Keratinocyte (primary cell): Measurements from ENCODE around the gene RPL29. TPM values are rescaled to one million over a fixed set of nuclear protein-coding genes. Genes with fewer than 3 reads are reported as not detected.

ENCODE experiments used
- DNase-seq: peaks from one replicate; pipeline ENCODE4 v3.0.0-alpha.2; 2011; ENCODE audit warnings: low read depth, missing footprints, low spot score
- FAIRE-seq: peaks from 2 replicates; lab custom pipeline; 2011; peaks lifted over from hg19 to GRCh38; lab: Jason Lieb, UNC
- H2AFZ ChIP-seq: 2 replicates; pipeline ENCODE4 v1.6.0; 2012; ENCODE audit warnings: low read length, control low read depth, inconsistent platforms; ENCODE audit not compliant: control insufficient read depth
- H3K27ac ChIP-seq: 2 replicates; pipeline ENCODE4 v1.5.1; 2011; ENCODE audit warnings: low read length; ENCODE audit not compliant: control insufficient read depth, insufficient read depth
- H3K27me3 ChIP-seq: 3 replicates; pipeline ENCODE4 v1.6.0; 2011; ENCODE audit warnings: low read length; ENCODE audit not compliant: control insufficient read depth, insufficient read depth; ENCODE audit errors: extremely low read depth
- H3K36me3 ChIP-seq, 2 experiments: 2 replicates in 1 of 2; 3 replicates in 1 of 2; pipeline ENCODE4 v1.5.1; 2011; ENCODE audit warnings: low read length in 2 of 2, mild to moderate bottlenecking in 1 of 2; ENCODE audit not compliant: control insufficient read depth in 2 of 2, insufficient read depth in 2 of 2; ENCODE audit errors: extremely low read depth in 1 of 2
- H3K4me1 ChIP-seq: 3 replicates; pipeline ENCODE4 v1.5.1; 2011; ENCODE audit warnings: low read length; ENCODE audit not compliant: control insufficient read depth, insufficient read depth; ENCODE audit errors: extremely low read depth
- H3K4me2 ChIP-seq: 3 replicates; pipeline ENCODE4 v1.6.0; 2011; ENCODE audit warnings: low read depth, low read length; ENCODE audit not compliant: control insufficient read depth, insufficient read depth; ENCODE audit errors: extremely low read depth
- H3K4me3 ChIP-seq, 3 experiments: fragments of 200-600 bp in 1 of 3; sonication (generic) in 1 of 3; 2 replicates in 2 of 3; 3 replicates in 1 of 3; pipeline ENCODE4 v1.5.1; 2011 to 2016; ENCODE audit warnings: low read length in 3 of 3, mild to moderate bottlenecking in 3 of 3, control low read depth in 2 of 3, inconsistent platforms in 1 of 3, low read depth in 1 of 3, mixed read lengths in 1 of 3, mixed run types in 1 of 3, moderate library complexity in 1 of 3; ENCODE audit not compliant: control insufficient read depth in 2 of 3, insufficient read depth in 2 of 3; ENCODE audit errors: extremely low read depth in 1 of 3
- H3K79me2 ChIP-seq: 2 replicates; pipeline ENCODE4 v1.6.0; 2012; ENCODE audit warnings: low read length; ENCODE audit not compliant: control insufficient read depth, insufficient read depth
- H3K9ac ChIP-seq: 3 replicates; pipeline ENCODE4 v1.6.0; 2011; ENCODE audit warnings: low read length; ENCODE audit not compliant: control insufficient read depth, insufficient read depth; ENCODE audit errors: extremely low read depth
- H3K9me1 ChIP-seq: 3 replicates; pipeline ENCODE4 v1.6.0; 2011; ENCODE audit warnings: low read length; ENCODE audit not compliant: control insufficient read depth, insufficient read depth; ENCODE audit errors: extremely low read depth
- H3K9me3 ChIP-seq: 2 replicates; pipeline ENCODE4 v1.5.1; 2012; ENCODE audit warnings: low read depth, low read length; ENCODE audit not compliant: control insufficient read depth
- H4K20me1 ChIP-seq: 3 replicates; pipeline ENCODE4 v1.6.0; 2011; ENCODE audit warnings: low read length; ENCODE audit not compliant: control insufficient read depth, insufficient read depth; ENCODE audit errors: extremely low read depth
- EZH2 ChIP-seq: IDR thresholded peaks from one replicate; pipeline ENCODE4 v1.6.1; 2012; ENCODE audit warnings: inconsistent platforms, mild to moderate bottlenecking, low read length, moderate library complexity
- dilution Hi-C: fragments of 300-500 bp; cut with MboI; formaldehyde crosslinking; loops from one replicate; pipeline ENCODE4 v1.7.0; 2020; ENCODE audit warnings: low sequenced_read_pairs; ENCODE audit not compliant: extremely low pct_ligation_motif_present
- polyA plus RNA-seq, 5 experiments: library from polyadenylated mRNA; depleted of rRNA in 3 of 5; stranded (reverse) in 3 of 5; stranded (forward) in 1 of 5; unstranded in 1 of 5; fragments of >200 nt; gene quantifications; 1 replicate in 1 of 5; 2 replicates in 3 of 5; 3 replicates in 1 of 5; pipeline versions ENCODE4 v1.2.1 to v1.2.3, GENCODE V29; 2011 to 2012; ENCODE audit warnings: missing spikeins in 2 of 5, low read depth in 1 of 5, low replicate concordance in 1 of 5
- TF ChIP-seq, protein P1 (sequence below), 3 experiments: IDR thresholded peaks in 1 of 3; conservative IDR thresholded peaks in 1 of 3; optimal IDR thresholded peaks in 1 of 3; 2 replicates in 2 of 3; 3 replicates in 1 of 3; pipeline versions ENCODE3 to v1.5.1; 2011; ENCODE audit warnings: low read length in 3 of 3, mild to moderate bottlenecking in 3 of 3, moderate library complexity in 2 of 3, control low read depth in 1 of 3, inconsistent platforms in 1 of 3; ENCODE audit not compliant: insufficient read depth in 2 of 3; ENCODE audit errors: extremely low read depth in 1 of 3

RPL29 gene
- polyA plus RNA-seq, 1 donor (not counting 4 experiments of a cell fraction or from before 2014, with no cell fraction given) = 1,648 TPM

DNA sequence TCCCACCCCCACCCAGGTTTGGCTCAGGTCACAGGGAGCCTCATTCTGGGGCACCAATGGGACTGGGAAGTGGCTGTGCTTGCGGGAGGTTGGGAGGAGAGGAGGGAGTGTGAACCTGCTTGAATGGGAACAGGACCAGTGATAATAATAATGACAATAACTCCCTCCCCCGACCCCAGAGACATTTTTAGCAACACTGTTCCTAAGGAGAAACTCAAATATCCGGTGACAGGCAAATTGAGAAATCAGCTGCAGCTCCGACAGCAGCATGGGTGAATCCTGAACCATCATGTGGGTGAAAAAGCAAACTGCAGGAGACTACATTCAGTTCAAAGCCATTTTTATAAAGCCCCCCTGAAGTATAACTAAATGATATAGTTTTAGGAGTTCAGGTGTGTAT is 11.6 kb upstream of the RPL29 start:
- no peaks in the 10 kb centered on the region for H3K9me1 ChIP-seq
- no peak for FAIRE-seq
- no peak for DNase-seq
- TF ChIP-seq, protein P1, sequence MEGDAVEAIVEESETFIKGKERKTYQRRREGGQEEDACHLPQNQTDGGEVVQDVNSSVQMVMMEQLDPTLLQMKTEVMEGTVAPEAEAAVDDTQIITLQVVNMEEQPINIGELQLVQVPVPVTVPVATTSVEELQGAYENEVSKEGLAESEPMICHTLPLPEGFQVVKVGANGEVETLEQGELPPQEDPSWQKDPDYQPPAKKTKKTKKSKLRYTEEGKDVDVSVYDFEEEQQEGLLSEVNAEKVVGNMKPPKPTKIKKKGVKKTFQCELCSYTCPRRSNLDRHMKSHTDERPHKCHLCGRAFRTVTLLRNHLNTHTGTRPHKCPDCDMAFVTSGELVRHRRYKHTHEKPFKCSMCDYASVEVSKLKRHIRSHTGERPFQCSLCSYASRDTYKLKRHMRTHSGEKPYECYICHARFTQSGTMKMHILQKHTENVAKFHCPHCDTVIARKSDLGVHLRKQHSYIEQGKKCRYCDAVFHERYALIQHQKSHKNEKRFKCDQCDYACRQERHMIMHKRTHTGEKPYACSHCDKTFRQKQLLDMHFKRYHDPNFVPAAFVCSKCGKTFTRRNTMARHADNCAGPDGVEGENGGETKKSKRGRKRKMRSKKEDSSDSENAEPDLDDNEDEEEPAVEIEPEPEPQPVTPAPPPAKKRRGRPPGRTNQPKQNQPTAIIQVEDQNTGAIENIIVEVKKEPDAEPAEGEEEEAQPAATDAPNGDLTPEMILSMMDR (optimal IDR thresholded peaks at IDR 0.05 in 1 of 3, IDR thresholded peaks at IDR 0.05 in 1 of 3, conservative IDR thresholded peaks at IDR 0.05 in 1 of 3; ENCODE audit: extremely low read depth in 1 of 3, insufficient read depth in 2 of 3, low read length in 3 of 3) = no peak
- TF ChIP-seq EZH2 = no peak
- H3K9me3 ChIP-seq = no peaks in the 10 kb centered on the region
- dilution Hi-C loops = no loop called here
- H3K4me3 ChIP-seq = no peak overlapping the region
- no peak overlapping the region for H3K4me2 ChIP-seq
- no peak overlapping the region for H2AFZ ChIP-seq
- no peaks in the 10 kb centered on the region for H4K20me1 ChIP-seq
- peaks cover 20% of the 10 kb centered on the region for H3K4me1 ChIP-seq
- H3K79me2 ChIP-seq = no peaks in the 10 kb centered on the region
- no peak overlapping the region for H3K9ac ChIP-seq
- H3K27me3 ChIP-seq = no peaks in the 10 kb centered on the region
- no peaks in the 10 kb centered on the region for H3K36me3 ChIP-seq
- no peak overlapping the region for H3K27ac ChIP-seq

DNA sequence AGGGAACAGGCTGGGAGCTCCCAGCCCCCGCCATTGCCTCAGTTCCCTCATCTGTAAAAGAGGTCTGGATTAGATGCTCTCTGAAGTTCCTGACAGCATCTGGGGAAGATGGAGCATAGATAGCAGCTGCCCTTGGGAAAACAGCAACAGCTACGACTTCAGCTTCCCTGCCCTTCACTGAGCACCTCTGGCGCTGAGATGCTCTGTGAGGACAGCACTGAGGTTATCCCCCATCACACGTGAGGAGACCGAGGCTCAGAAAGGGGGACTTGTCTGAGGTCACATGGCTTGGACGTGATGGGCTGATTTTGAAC is 11.1 kb upstream of the RPL29 start:
- Histone ChIP-seq H3K4me1 (peaks cover 22% of the 10 kb centered on the region), H3K4me2 (no peak overlapping the region), H2AFZ (no peak overlapping the region), H3K27me3 (no peaks in the 10 kb centered on the region), H3K9me1 (no peaks in the 10 kb centered on the region), H4K20me1 (no peaks in the 10 kb centered on the region), H3K27ac (no peak overlapping the region), H3K9ac (no peak overlapping the region), H3K36me3 (no peaks in the 10 kb centered on the region), H3K9me3 (no peaks in the 10 kb centered on the region), H3K79me2 (no peaks in the 10 kb centered on the region), H3K4me3 (no peak overlapping the region)
- no peak for FAIRE-seq
- no peak for TF ChIP-seq EZH2
- TF ChIP-seq, protein P1 (optimal IDR thresholded peaks at IDR 0.05 in 1 of 3, IDR thresholded peaks at IDR 0.05 in 1 of 3, conservative IDR thresholded peaks at IDR 0.05 in 1 of 3; ENCODE audit: extremely low read depth in 1 of 3, insufficient read depth in 2 of 3, low read length in 3 of 3) = no peak
- dilution Hi-C loops = no loop called here
- DNase-seq = no peak
